ENCODE measurements around the gene NSMF.

DNA sequence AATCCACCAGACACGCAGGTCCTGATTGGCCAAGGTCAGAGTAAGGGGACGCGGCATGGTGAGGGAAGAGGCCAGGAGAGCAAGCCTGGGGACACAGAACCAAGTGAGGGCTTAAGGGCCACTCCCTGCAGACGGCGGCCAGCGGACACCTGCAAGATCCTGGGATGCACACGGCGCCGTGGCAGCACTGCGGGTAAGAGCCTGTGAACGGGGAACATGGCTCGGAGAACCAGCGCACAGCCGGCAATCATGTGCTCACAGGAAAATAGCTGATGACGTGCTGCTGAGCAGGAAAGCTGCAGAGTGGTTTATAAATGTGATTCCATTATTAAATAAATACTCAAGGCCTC is 27.0 kb upstream of the NSMF start:
- TF ChIP-seq TAF1 (IDR thresholded peaks at IDR 0.05; ENCODE audit: low read depth, low read length) = no peak
- TF ChIP-seq, protein P1, sequence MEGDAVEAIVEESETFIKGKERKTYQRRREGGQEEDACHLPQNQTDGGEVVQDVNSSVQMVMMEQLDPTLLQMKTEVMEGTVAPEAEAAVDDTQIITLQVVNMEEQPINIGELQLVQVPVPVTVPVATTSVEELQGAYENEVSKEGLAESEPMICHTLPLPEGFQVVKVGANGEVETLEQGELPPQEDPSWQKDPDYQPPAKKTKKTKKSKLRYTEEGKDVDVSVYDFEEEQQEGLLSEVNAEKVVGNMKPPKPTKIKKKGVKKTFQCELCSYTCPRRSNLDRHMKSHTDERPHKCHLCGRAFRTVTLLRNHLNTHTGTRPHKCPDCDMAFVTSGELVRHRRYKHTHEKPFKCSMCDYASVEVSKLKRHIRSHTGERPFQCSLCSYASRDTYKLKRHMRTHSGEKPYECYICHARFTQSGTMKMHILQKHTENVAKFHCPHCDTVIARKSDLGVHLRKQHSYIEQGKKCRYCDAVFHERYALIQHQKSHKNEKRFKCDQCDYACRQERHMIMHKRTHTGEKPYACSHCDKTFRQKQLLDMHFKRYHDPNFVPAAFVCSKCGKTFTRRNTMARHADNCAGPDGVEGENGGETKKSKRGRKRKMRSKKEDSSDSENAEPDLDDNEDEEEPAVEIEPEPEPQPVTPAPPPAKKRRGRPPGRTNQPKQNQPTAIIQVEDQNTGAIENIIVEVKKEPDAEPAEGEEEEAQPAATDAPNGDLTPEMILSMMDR (IDR thresholded peaks at IDR 0.05; ENCODE audit: control extremely low read depth in 1 of 3, insufficient read depth in 1 of 3, low read depth in 1 of 3, low read length in 3 of 3) = no peak
- no peak for TF ChIP-seq CEBPB (IDR thresholded peaks at IDR 0.05; ENCODE audit: low read depth, low read length)
- no peak for TF ChIP-seq RAD21 (IDR thresholded peaks at IDR 0.05 in 1 of 2, conservative IDR thresholded peaks at IDR 0.05 in 1 of 2; ENCODE audit: low read depth in 2 of 2, low read length in 2 of 2)
- TF ChIP-seq POU5F1 (IDR thresholded peaks at IDR 0.05; ENCODE audit: low read depth, low read length) = no peak
- no peak for TF ChIP-seq CHD1 (IDR thresholded peaks at IDR 0.05; ENCODE audit: low read depth, low read length)
- no peak for TF ChIP-seq NRF1 (IDR thresholded peaks at IDR 0.05; ENCODE audit: low read depth, low read length)
- TF ChIP-seq POLR2A (IDR thresholded peaks at IDR 0.05; ENCODE audit: control extremely low read depth in 1 of 2, low read depth in 2 of 2, low read length in 2 of 2) = no peak
- no peak for TF ChIP-seq POLR2AphosphoS5 (IDR thresholded peaks at IDR 0.05; ENCODE audit: low read depth, low read length)
- TF ChIP-seq PHF8 (conservative IDR thresholded peaks at IDR 0.05; ENCODE audit: low read depth, low read length) = no peak

Data from H1 (cell line).